ENCODE results near the gene SDK2.
"Not testable (repeated sequence)": the region's sequence is repeated elsewhere in the genome, so short reads cannot be mapped to it uniquely, and the experiment has no call there.

Gene SDK2

DNA sequence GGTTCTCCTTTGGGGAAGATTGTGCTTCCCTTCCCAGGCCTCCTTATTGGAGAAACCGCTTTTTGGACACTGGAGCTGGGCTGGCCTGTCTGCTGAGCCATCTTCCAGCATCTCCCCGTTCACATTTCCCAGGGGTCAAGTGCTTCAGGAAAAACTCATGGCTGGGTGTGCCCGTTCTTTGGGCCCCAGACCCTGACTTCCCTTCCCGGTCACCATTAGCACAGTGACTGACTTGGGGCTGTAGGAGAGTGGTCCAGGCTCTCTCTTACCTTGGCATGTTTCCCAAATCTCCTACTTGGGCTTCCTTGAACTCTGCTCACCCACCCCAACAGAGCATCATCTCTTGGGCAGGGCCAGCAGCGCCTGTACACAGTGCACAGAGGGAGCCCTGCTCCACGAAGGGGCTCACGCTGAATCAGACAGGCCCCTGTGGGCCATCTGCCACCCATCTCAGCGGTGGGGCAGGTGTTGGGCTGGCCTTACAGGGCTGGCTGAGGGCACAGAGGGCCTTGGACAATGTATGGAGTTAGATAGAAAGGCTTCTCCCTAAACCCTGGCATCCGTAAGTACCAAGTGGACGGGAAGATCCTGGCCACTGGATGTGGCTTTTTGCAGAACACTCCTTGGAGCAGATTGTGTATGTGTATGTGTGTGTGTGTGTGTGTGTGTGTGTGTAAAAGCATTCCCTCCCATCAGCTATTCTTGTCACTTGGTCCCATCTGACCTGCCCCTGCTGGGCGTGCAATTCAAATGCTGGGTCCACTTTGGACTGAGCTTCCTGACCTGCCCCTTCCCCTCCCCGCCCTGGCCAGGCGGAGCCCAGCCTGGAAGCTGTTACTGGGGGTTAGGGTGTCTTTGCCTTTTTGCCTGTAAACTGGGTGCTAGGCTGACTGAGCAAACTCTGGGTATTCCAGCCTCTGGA is 307.6 kb downstream of the SDK2 start:
- Histone ChIP-seq H3K36me3 (ENCODE audit: control insufficient read depth in 2 of 2, insufficient read depth in 1 of 2, low read length in 2 of 2) (no peaks in the 10 kb centered on the region), H3K9me3 (ENCODE audit: control insufficient read depth, insufficient read depth, low read depth, low read length) (no peaks in the 10 kb centered on the region), H3K27ac (ENCODE audit: extremely low read depth, low read depth, low read length) (no peak overlapping the region), H3K4me1 (ENCODE audit: control insufficient read depth, insufficient read depth, low read length) (no peaks in the 10 kb centered on the region), H3K4me3 (ENCODE audit: low read depth, low read length) (no peak overlapping the region)
- ChIA-PET POLR2A (interaction anchor here (0.7 kb wide), 1 partner anchor 8 kb away, joined by 4 read pairs; no protein-coding TSS in a partner anchor), CTCF (interaction anchor here (0.6 kb wide), 1 partner anchor 87 kb away, joined by 3 read pairs; no protein-coding TSS in a partner anchor)
- no peak for TF ChIP-seq ZNF76 (tag by site-specific recombination; IDR thresholded peaks at IDR 0.05; ENCODE audit: borderline replicate concordance, low read depth)
- TF ChIP-seq ZNF600 (tag by site-specific recombination; IDR thresholded peaks at IDR 0.05) = peak; percentile 29; the same call in 1 of the 2 replicates

DNA sequence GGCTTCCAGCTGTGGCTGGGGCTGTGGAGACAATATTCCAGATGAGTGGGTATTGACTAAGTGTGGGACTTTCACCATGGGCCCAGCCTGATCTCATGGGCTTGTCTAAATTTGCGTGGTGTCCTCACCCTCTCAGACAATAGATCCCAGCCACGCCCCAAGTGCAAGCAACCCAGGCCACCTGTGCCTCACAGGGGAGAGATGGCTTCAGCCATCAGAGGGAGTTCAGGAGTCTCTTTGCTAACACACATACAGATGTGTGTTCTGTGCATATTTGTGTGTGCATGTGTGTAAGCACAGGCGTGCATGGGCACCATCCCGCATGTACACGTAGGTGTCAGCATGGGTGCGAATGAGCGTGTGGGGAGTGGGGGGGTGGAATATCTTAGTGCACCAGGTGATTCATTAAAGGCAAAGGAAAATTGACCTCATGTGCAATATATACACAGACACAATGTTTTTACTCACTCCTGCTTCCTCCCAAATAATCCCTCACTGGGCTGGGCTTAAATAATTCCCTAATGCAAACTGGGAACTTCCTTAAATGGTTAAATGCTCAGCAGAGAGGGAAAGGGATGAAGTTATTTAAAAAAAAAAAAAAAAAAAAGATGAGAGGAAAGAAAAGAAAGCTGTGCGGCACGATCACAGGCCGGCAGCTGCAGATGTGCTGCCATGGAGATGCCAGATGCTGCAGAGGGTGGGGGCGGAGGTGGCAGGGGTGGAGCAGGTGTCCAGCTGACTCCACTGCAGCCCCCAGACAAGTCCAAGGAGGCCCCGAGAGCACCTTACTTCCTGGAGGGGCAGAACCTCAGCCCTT is 308.4 kb downstream of the SDK2 start:
- Histone ChIP-seq H3K27ac (ENCODE audit: extremely low read depth, low read depth, low read length) (no peak overlapping the region), H3K36me3 (ENCODE audit: control insufficient read depth in 2 of 2, insufficient read depth in 1 of 2, low read length in 2 of 2) (no peaks in the 10 kb centered on the region), H3K9me3 (ENCODE audit: control insufficient read depth, insufficient read depth, low read depth, low read length) (no peaks in the 10 kb centered on the region), H3K4me3 (ENCODE audit: low read depth, low read length) (no peak overlapping the region), H3K4me1 (ENCODE audit: control insufficient read depth, insufficient read depth, low read length) (no peaks in the 10 kb centered on the region)
- TF ChIP-seq EGR2 (tag by site-specific recombination; IDR thresholded peaks at IDR 0.05; ENCODE audit: low read depth) (0 out of 2 replicates have a peak, but pooled peaks have one; percentile 37), ZNF132 (tag by site-specific recombination; IDR thresholded peaks at IDR 0.05; ENCODE audit: borderline replicate concordance) (no peak), ZNF510 (tag by site-specific recombination; IDR thresholded peaks at IDR 0.05; ENCODE audit: insufficient replicate concordance) (no peak), KLF1 (tag by site-specific recombination; IDR thresholded peaks at IDR 0.05) (peak; percentile 75)
- TF ChIP-seq, protein P1, sequence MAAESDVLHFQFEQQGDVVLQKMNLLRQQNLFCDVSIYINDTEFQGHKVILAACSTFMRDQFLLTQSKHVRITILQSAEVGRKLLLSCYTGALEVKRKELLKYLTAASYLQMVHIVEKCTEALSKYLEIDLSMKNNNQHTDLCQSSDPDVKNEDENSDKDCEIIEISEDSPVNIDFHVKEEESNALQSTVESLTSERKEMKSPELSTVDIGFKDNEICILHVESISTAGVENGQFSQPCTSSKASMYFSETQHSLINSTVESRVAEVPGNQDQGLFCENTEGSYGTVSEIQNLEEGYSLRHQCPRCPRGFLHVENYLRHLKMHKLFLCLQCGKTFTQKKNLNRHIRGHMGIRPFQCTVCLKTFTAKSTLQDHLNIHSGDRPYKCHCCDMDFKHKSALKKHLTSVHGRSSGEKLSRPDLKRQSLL (tag by site-specific recombination; IDR thresholded peaks at IDR 0.05) = no peak
- ChIA-PET CTCF (interaction anchor here (0.6 kb wide), 1 partner anchor 86 kb away, joined by 3 read pairs; no protein-coding TSS in a partner anchor), POLR2A (interaction anchor here (0.7 kb wide), 1 partner anchor 9 kb away, joined by 4 read pairs; no protein-coding TSS in a partner anchor)

DNA sequence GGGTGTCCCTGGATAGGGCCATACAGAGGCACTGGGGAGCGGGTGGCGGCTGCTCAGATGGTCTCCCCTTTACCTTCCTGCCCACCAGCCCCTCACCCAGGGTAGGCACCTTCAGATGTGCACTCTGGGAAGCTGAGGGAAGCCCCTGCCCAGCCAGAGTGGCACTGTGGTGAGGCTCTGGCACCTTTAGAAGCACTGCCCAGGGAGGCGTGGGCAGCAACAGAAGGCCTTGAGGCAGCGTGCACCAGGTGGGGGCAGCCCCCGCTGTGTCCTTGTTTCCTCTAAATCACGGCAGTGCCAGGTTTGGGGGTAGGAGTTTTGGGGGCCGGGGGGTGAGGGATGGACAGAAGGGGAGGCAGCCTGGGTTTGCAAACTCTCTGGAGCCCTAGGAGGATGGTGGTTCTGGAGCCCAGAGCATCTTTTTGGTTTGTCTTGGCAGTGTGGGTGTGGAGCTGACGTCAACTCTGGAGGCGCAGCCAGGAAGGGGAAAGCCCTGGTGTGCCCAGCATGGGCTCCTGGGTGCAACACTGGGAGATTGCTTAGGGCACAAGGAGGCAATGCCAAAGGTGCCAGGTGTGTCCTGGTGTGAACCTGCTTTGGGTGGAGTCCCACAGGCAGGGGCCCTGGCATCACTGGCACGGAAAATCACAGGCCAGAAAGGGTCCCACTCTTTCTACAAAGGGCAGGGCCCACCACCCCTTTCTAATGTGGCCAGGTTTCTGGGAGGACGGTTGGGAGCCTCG is 309.3 kb downstream of the SDK2 start:
- ChIA-PET POLR2A (no interaction called here), CTCF (no interaction called here)
- Histone ChIP-seq H3K36me3 (ENCODE audit: control insufficient read depth in 2 of 2, insufficient read depth in 1 of 2, low read length in 2 of 2) (no peaks in the 10 kb centered on the region), H3K4me1 (ENCODE audit: control insufficient read depth, insufficient read depth, low read length) (no peaks in the 10 kb centered on the region), H3K9me3 (ENCODE audit: control insufficient read depth, insufficient read depth, low read depth, low read length) (no peaks in the 10 kb centered on the region), H3K27ac (ENCODE audit: extremely low read depth, low read depth, low read length) (no peak overlapping the region), H3K4me3 (ENCODE audit: low read depth, low read length) (no peak overlapping the region)
- no peak for TF ChIP-seq ZNF202 (tag by site-specific recombination; IDR thresholded peaks at IDR 0.05; ENCODE audit: borderline replicate concordance)
- no peak for TF ChIP-seq HOXA7 (CRISPR knock-in tag; IDR thresholded peaks at IDR 0.05; ENCODE audit: borderline replicate concordance)
- TF ChIP-seq EGR2 (tag by site-specific recombination; IDR thresholded peaks at IDR 0.05; ENCODE audit: low read depth) = peak; percentile 31; the same call in 1 of the 2 replicates
- TF ChIP-seq, protein P2, sequence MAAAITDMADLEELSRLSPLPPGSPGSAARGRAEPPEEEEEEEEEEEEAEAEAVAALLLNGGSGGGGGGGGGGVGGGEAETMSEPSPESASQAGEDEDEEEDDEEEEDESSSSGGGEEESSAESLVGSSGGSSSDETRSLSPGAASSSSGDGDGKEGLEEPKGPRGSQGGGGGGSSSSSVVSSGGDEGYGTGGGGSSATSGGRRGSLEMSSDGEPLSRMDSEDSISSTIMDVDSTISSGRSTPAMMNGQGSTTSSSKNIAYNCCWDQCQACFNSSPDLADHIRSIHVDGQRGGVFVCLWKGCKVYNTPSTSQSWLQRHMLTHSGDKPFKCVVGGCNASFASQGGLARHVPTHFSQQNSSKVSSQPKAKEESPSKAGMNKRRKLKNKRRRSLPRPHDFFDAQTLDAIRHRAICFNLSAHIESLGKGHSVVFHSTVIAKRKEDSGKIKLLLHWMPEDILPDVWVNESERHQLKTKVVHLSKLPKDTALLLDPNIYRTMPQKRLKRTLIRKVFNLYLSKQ (tag by site-specific recombination; IDR thresholded peaks at IDR 0.05; ENCODE audit: borderline replicate concordance) = no peak

DNA sequence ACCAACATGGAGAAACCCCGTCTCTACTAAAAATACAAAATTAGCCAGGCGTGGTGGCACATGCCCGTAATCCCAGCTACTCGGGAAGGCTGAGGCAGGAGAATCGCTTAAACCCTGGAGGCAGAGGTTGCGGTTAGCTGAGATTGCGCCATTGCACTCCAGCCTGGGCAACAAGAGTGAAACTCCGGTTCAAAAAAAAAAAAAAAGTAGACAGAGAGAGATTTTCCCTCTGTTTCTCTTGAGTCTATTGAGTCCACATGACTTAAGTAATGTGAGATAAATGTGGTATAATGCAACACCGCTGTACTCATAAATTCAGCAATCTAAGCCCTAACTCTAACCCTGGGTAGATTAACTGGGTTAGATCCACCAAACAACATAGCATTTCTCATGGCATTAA is 310.8 kb downstream of the SDK2 start:
- POLR2A ChIA-PET = interaction anchor here (0.6 to 1.2 kb wide), 2 partner anchors 10 to 25 kb away, joined by 3 read pairs; no protein-coding TSS in a partner anchor
- H3K4me3 ChIP-seq (ENCODE audit: low read depth, low read length); H3K36me3 ChIP-seq (ENCODE audit: control insufficient read depth in 2 of 2, insufficient read depth in 1 of 2, low read length in 2 of 2); H3K4me1 ChIP-seq (ENCODE audit: control insufficient read depth, insufficient read depth, low read length); H3K9me3 ChIP-seq (ENCODE audit: control insufficient read depth, insufficient read depth, low read depth, low read length); CTCF ChIA-PET; H3K27ac ChIP-seq (ENCODE audit: extremely low read depth, low read depth, low read length): not testable (repeated sequence)
